Measurements from ENCODE around the gene MYBPC3.

The MYBPC3 gene

GRCh38 chr11:47357985-47358730 is 5.7 kb upstream of the MYBPC3 start:
- no peak for DNase-seq (ENCODE audit: low read depth in 3 of 3, low spot score in 1 of 3)

GRCh38 chr11:47356998-47357329 is 4.5 kb upstream of the MYBPC3 start:
- no peak for DNase-seq (ENCODE audit: low read depth in 3 of 3, low spot score in 1 of 3)

- no peak for DNase-seq (ENCODE audit: low read depth in 3 of 3, low spot score in 1 of 3)
Observed at GRCh38 chr11:47356129-47356997, 3.9 kb upstream of the MYBPC3 start.

GRCh38 chr11:47355283-47356128 is 3.0 kb upstream of the MYBPC3 start:
- DNase-seq (ENCODE audit: low read depth in 3 of 3, low spot score in 1 of 3) = no peak

- no peak for DNase-seq (ENCODE audit: low read depth in 3 of 3, low spot score in 1 of 3)
Observed at GRCh38 chr11:47354913-47355282, 2.4 kb upstream of the MYBPC3 start.

- no peak for DNase-seq (ENCODE audit: low read depth in 3 of 3, low spot score in 1 of 3)
Observed at GRCh38 chr11:47353978-47354774, 1.7 kb upstream of the MYBPC3 start.

- no peak for DNase-seq (ENCODE audit: low read depth in 3 of 3, low spot score in 1 of 3)
Observed at GRCh38 chr11:47351156-47352126, 1.1 kb downstream of the MYBPC3 start.

- DNase-seq (ENCODE audit: low read depth in 3 of 3, low spot score in 1 of 3) = no peak
Observed at GRCh38 chr11:47350315-47350714, 2.2 kb downstream of the MYBPC3 start.

GRCh38 chr11:47349521-47350095 is 2.9 kb downstream of the MYBPC3 start:
- no peak for DNase-seq (ENCODE audit: low read depth in 3 of 3, low spot score in 1 of 3)

GRCh38 chr11:47348859-47349258 is 3.6 kb downstream of the MYBPC3 start:
- DNase-seq (ENCODE audit: low read depth in 3 of 3, low spot score in 1 of 3) = no peak

- DNase-seq (ENCODE audit: low read depth in 3 of 3, low spot score in 1 of 3) = no peak
Observed at GRCh38 chr11:47348131-47348802, 4.2 kb downstream of the MYBPC3 start.

GRCh38 chr11:47347137-47347536 is 5.4 kb downstream of the MYBPC3 start:
- DNase-seq (ENCODE audit: low read depth in 3 of 3, low spot score in 1 of 3) = no peak

- no peak for DNase-seq (ENCODE audit: low read depth in 3 of 3, low spot score in 1 of 3)
Observed at GRCh38 chr11:47345890-47346563, 6.5 kb downstream of the MYBPC3 start.

- DNase-seq (ENCODE audit: low read depth in 3 of 3, low spot score in 1 of 3) = no peak
Observed at GRCh38 chr11:47342854-47343253, 9.6 kb downstream of the MYBPC3 start.

GRCh38 chr11:47342036-47342803 is 10.3 kb downstream of the MYBPC3 start:
- no peak for DNase-seq (ENCODE audit: low read depth in 3 of 3, low spot score in 1 of 3)

GRCh38 chr11:47340980-47341775 is 11.3 kb downstream of the MYBPC3 start:
- no peak for DNase-seq (ENCODE audit: low read depth in 3 of 3, low spot score in 1 of 3)

- no peak for DNase-seq (ENCODE audit: low read depth in 3 of 3, low spot score in 1 of 3)
Observed at GRCh38 chr11:47340010-47340409, 12.5 kb downstream of the MYBPC3 start.
